OCI-LY1 (cell line): Measurements from ENCODE around the gene TDRD12.

Experiments used
- H2AFZ ChIP-seq: fragments of 200-600 bp; sonication (generic), shearing (Covaris generic); 2 replicates; pipeline ENCODE4 v1.6.0; 2014; ENCODE audit warnings: antibody characterized with exemption, mild to moderate bottlenecking, low read length
- H3F3A ChIP-seq: fragments of 200-600 bp; sonication (generic), shearing (Covaris generic); 2 replicates; pipeline ENCODE4 v1.6.0; 2014; ENCODE audit warnings: mild to moderate bottlenecking, antibody characterized with exemption, low read length, moderate library complexity; ENCODE audit not compliant: insufficient read depth
- H3K27ac ChIP-seq: fragments of 200-600 bp; sonication (generic); 2 replicates; pipeline ENCODE4 v1.5.1; 2014; ENCODE audit warnings: low read length, mixed run types, mild to moderate bottlenecking, low read depth; ENCODE audit not compliant: poor library complexity, severe bottlenecking
- H3K27me3 ChIP-seq: fragments of 200-600 bp; sonication (generic); 2 replicates; pipeline ENCODE4 v1.6.0; 2014; ENCODE audit warnings: antibody characterized with exemption, mild to moderate bottlenecking, low read length, moderate library complexity; ENCODE audit not compliant: insufficient read depth
- H3K36me3 ChIP-seq: fragments of 200-600 bp; sonication (generic); 2 replicates; pipeline ENCODE4 v1.6.1; 2014; ENCODE audit warnings: mild to moderate bottlenecking, antibody characterized with exemption, low read length, moderate library complexity, mixed read lengths; ENCODE audit not compliant: insufficient read depth
- H3K4me1 ChIP-seq: fragments of 200-600 bp; sonication (generic); 2 replicates; pipeline ENCODE4 v1.5.1; 2014; ENCODE audit warnings: mild to moderate bottlenecking, low read length, moderate library complexity; ENCODE audit not compliant: insufficient read depth, severe bottlenecking
- H3K4me2 ChIP-seq: fragments of 200-600 bp; sonication (generic), shearing (Covaris generic); 2 replicates; pipeline ENCODE4 v1.6.1; 2014; ENCODE audit warnings: low read length
- H3K4me3 ChIP-seq: fragments of 200-600 bp; sonication (generic); 2 replicates; pipeline ENCODE4 v1.5.1; 2014; ENCODE audit warnings: low read length, low read depth, mild to moderate bottlenecking, mixed read lengths; ENCODE audit not compliant: poor library complexity, severe bottlenecking
- H3K79me2 ChIP-seq: fragments of 200-600 bp; shearing (Covaris generic); 2 replicates; pipeline ENCODE4 v1.6.1; 2016; ENCODE audit warnings: mixed run types, low read length, mixed read lengths; ENCODE audit not compliant: insufficient read depth
- H3K9ac ChIP-seq: fragments of 200-600 bp; sonication (generic), shearing (Covaris generic); 2 replicates; pipeline ENCODE4 v1.6.1; 2014; ENCODE audit warnings: mild to moderate bottlenecking, low read length, mixed read lengths
- H3K9me2 ChIP-seq: fragments of 200-600 bp; sonication (generic), shearing (Covaris generic); 2 replicates; pipeline ENCODE4 v1.6.1; 2014; ENCODE audit warnings: low read depth, mild to moderate bottlenecking, low read length, mixed read lengths
- H3K9me3 ChIP-seq: fragments of 200-600 bp; shearing (Covaris generic); 2 replicates; pipeline ENCODE4 v1.6.1; 2014; ENCODE audit warnings: low read length, mixed read lengths
- H4K20me1 ChIP-seq: fragments of 200-600 bp; sonication (generic), shearing (Covaris generic); 2 replicates; pipeline ENCODE4 v1.6.0; 2016; ENCODE audit warnings: mild to moderate bottlenecking, low read length; ENCODE audit not compliant: insufficient read depth
- EZH2 ChIP-seq: fragments of 200-600 bp; sonication (generic), shearing (Covaris generic); IDR thresholded peaks from 2 replicates; pipeline ENCODE4 v1.8.0; 2017; ENCODE audit warnings: borderline replicate concordance, mixed run types, mild to moderate bottlenecking, antibody characterized with exemption, low read length, moderate library complexity, mixed read lengths
- TF ChIP-seq, protein P1 (sequence below): fragments of 200-600 bp; sonication (generic), shearing (Covaris generic); IDR thresholded peaks from 2 replicates; pipeline ENCODE4 v1.5.1; 2017; ENCODE audit warnings: mild to moderate bottlenecking, antibody characterized with exemption, low read length, moderate library complexity, mixed read lengths

Gene TDRD12

DNA sequence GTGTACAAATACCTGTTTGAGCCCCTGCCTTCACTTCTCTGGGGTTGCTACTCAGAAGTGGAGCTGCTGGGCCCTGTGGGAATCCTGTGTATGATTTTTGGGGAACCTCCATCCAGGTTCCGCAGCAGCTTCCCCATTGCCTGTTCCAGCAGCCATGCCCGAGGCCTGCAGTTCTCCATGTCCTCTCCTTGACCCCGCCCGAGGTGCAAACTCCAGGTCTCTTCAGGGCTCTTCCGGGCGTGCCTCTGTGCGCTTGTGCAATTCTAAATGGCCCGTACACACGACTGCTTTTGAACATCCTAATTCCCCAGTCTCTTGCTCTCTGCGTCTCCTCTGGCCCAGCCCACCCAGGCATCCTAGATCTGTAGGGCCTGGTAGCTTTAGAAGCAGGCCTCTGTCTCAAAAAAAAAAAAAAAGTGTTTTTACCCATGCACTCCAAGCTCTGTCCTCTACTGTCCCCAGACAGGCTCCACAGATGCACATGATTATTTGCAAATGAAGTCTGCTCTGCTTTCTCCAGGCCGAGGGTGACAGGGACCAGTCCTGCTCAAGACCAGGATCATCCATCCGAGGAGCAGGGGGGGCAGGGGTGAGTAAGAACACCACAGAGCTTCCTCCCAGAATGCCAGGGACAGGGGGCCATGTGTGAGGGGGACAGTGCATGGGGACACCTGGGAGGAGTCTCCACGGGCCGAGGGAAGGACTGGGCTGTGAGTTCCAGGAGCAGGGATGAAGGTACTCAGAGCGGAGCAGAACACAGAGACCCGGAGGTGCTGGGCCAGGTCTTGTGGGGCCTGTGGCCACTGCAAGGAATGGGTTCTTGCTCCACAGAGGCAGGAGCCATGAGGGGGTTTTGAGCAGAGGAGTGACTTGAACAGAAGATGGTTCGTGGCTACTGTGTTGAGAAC lies 98.3 kb downstream of the TDRD12 start:
- no peaks in the 10 kb centered on the region for H3K27me3 ChIP-seq
- H3K27ac ChIP-seq: no peak overlapping the region
- H3K9me2 ChIP-seq: no peaks in the 10 kb centered on the region
- TF ChIP-seq, protein P1, sequence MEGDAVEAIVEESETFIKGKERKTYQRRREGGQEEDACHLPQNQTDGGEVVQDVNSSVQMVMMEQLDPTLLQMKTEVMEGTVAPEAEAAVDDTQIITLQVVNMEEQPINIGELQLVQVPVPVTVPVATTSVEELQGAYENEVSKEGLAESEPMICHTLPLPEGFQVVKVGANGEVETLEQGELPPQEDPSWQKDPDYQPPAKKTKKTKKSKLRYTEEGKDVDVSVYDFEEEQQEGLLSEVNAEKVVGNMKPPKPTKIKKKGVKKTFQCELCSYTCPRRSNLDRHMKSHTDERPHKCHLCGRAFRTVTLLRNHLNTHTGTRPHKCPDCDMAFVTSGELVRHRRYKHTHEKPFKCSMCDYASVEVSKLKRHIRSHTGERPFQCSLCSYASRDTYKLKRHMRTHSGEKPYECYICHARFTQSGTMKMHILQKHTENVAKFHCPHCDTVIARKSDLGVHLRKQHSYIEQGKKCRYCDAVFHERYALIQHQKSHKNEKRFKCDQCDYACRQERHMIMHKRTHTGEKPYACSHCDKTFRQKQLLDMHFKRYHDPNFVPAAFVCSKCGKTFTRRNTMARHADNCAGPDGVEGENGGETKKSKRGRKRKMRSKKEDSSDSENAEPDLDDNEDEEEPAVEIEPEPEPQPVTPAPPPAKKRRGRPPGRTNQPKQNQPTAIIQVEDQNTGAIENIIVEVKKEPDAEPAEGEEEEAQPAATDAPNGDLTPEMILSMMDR: no peak
- no peak for TF ChIP-seq EZH2
- no peaks in the 10 kb centered on the region for H3F3A ChIP-seq
- no peak overlapping the region for H3K4me3 ChIP-seq
- H2AFZ ChIP-seq: no peak overlapping the region
- H3K79me2 ChIP-seq: no peaks in the 10 kb centered on the region
- H3K36me3 ChIP-seq: no peaks in the 10 kb centered on the region
- no peaks in the 10 kb centered on the region for H3K4me1 ChIP-seq
- no peaks in the 10 kb centered on the region for H3K9me3 ChIP-seq
- no peaks in the 10 kb centered on the region for H4K20me1 ChIP-seq
- H3K9ac ChIP-seq: no peak overlapping the region
- H3K4me2 ChIP-seq: no peak overlapping the region

DNA sequence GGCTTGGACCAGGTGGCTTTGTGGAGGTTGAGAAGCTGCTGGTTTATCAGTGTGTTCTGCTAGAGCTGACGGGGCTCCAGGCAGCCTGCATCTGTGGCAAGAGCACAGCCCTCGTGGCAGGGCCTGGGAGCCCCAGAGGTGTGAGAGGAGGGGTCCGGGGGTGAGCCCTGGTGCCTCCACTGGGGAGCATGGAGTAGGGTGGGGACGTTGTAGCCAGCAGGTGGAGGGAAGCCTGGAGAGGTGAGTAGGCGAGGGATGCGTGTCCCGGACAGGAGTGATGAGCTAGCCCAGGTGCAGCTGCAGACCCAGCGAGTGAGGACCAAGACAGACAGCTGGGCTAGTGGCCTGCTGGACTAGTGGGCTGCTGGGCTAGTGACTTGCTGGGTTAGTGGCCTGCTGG lies 99.0 kb downstream of the TDRD12 start:
- no peaks in the 10 kb centered on the region for H3K79me2 ChIP-seq
- H3K4me2 ChIP-seq: no peak overlapping the region
- no peaks in the 10 kb centered on the region for H3K4me1 ChIP-seq
- H3K27me3 ChIP-seq: no peaks in the 10 kb centered on the region
- no peaks in the 10 kb centered on the region for H3F3A ChIP-seq
- TF ChIP-seq, protein P1: no peak
- TF ChIP-seq EZH2: no peak
- H3K9me2 ChIP-seq: no peaks in the 10 kb centered on the region
- H3K4me3 ChIP-seq: no peak overlapping the region
- no peaks in the 10 kb centered on the region for H4K20me1 ChIP-seq
- no peak overlapping the region for H3K9ac ChIP-seq
- H2AFZ ChIP-seq: no peak overlapping the region
- H3K27ac ChIP-seq: no peak overlapping the region
- H3K36me3 ChIP-seq: no peaks in the 10 kb centered on the region
- H3K9me3 ChIP-seq: no peaks in the 10 kb centered on the region

DNA sequence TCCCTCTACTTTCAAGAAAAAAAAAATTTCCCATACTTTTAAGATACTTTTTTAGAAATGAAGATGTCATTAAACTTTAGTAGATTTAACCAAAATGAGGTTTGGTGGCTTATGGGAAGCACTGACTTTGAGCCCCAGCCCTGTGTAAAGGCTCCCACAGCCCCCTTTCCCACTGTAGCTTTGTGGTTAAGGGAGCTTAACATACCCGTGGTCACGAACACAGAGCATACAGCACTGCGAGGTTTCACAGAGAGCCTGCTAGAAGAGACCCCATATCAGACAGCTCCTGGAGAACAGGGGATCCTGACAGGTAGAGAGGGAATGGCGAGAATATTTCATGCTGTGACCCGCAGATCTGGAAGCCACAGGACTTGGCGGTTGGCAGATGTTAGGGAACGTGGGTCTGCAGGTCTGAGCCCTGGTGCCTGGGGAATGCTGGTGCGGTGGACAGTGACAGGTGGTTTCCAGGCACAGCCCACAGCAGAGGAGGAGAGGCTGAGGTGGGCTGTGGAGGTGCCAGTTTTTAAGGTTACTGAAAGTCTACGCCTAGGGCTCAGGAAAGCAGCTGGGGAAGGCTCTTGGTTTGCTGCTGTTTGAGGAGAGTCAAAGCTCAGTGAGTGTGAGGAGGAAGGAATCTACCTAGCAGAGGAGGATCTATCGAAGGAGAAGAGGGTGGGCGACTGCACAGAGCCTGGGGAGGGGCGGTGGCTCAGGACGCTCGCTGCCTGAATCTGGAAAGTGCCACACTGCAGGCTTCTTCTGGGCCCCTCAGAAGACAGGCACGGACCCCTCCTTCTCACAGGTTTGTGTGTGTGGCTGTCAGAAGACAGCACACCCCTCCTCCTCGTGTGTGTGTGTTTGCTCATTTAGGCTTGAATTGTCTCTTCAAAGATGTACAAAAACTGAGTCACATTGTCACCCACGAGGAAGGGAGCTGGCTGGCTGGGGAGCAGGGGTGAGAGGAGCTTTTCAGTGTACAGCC lies 100.1 kb downstream of the TDRD12 start:
- no peak overlapping the region for H3K27ac ChIP-seq
- H3K9me3 ChIP-seq: no peaks in the 10 kb centered on the region
- H2AFZ ChIP-seq: no peak overlapping the region
- H3K4me2 ChIP-seq: no peak overlapping the region
- H3K4me3 ChIP-seq: no peak overlapping the region
- H3F3A ChIP-seq: no peaks in the 10 kb centered on the region
- TF ChIP-seq, protein P1: no peak
- no peak for TF ChIP-seq EZH2
- no peaks in the 10 kb centered on the region for H3K9me2 ChIP-seq
- no peaks in the 10 kb centered on the region for H3K4me1 ChIP-seq
- no peak overlapping the region for H3K9ac ChIP-seq
- H3K27me3 ChIP-seq: no peaks in the 10 kb centered on the region
- H3K36me3 ChIP-seq: no peaks in the 10 kb centered on the region
- H3K79me2 ChIP-seq: no peaks in the 10 kb centered on the region
- H4K20me1 ChIP-seq: no peaks in the 10 kb centered on the region
